ENCODE results near the gene HSPB1.
"Not testable (repeated sequence)": the region's sequence is repeated elsewhere in the genome, so short reads cannot be mapped to it uniquely, and the experiment has no call there.

Gene HSPB1

GRCh38 chr7:76309341-76310101 lies 7.0 kb downstream of the HSPB1 start:
- not testable (repeated sequence) for DNase-seq

- peak; percentile 67 to 89 (median 72) for DNase-seq
Measured at GRCh38 chr7:76310102-76310957, 7.9 kb downstream of the HSPB1 start.

GRCh38 chr7:76311838-76312237 lies 9.4 kb downstream of the HSPB1 start:
- not testable (repeated sequence) for DNase-seq

- DNase-seq: peak; percentile 83 to 94 (median 94)
Measured at GRCh38 chr7:76314042-76314721, 11.7 kb downstream of the HSPB1 start.

GRCh38 chr7:76314740-76315139 lies 12.3 kb downstream of the HSPB1 start:
- not testable (repeated sequence) for DNase-seq

GRCh38 chr7:76315364-76315763 lies 12.9 kb downstream of the HSPB1 start:
- DNase-seq: no peak

- DNase-seq: no peak
Measured at GRCh38 chr7:76316984-76317781, 14.7 kb downstream of the HSPB1 start.

GRCh38 chr7:76317782-76318487 lies 15.5 kb downstream of the HSPB1 start:
- DNase-seq: peak; percentile 99

GRCh38 chr7:76318488-76319353 lies 16.2 kb downstream of the HSPB1 start:
- peak; percentile 44 to 90 (median 80) for DNase-seq

GRCh38 chr7:76325092-76325491 lies 22.6 kb downstream of the HSPB1 start:
- DNase-seq: no peak

- DNase-seq: no peak
Measured at GRCh38 chr7:76325811-76326210, 23.3 kb downstream of the HSPB1 start.

GRCh38 chr7:76326646-76327233 lies 24.3 kb downstream of the HSPB1 start:
- no peak for DNase-seq

- no peak for DNase-seq
Measured at GRCh38 chr7:76327610-76328009, 25.1 kb downstream of the HSPB1 start.

GRCh38 chr7:76328389-76328788 lies 25.9 kb downstream of the HSPB1 start:
- DNase-seq: no peak

GRCh38 chr7:76329479-76329878 lies 27.0 kb downstream of the HSPB1 start:
- DNase-seq: no peak

GRCh38 chr7:76330261-76330660 lies 27.8 kb downstream of the HSPB1 start:
- DNase-seq: no peak

GRCh38 chr7:76330673-76331072 lies 28.2 kb downstream of the HSPB1 start:
- no peak for DNase-seq

- peak in 2 of 3 experiments; percentile 28 to 64 for DNase-seq
Measured at GRCh38 chr7:76332078-76332477, 29.6 kb downstream of the HSPB1 start.

GRCh38 chr7:76333511-76334101 lies 31.1 kb downstream of the HSPB1 start:
- no peak for DNase-seq

All from NCI-H1417 (cell line).